ENCODE results near the gene KRT28. TPM values are rescaled to one million over a fixed set of nuclear protein-coding genes. Genes with fewer than 3 reads are reported as not detected.

KRT28 gene
- total and polyA plus RNA-seq, 7 experiments from 2014 or later: not detected

DNA sequence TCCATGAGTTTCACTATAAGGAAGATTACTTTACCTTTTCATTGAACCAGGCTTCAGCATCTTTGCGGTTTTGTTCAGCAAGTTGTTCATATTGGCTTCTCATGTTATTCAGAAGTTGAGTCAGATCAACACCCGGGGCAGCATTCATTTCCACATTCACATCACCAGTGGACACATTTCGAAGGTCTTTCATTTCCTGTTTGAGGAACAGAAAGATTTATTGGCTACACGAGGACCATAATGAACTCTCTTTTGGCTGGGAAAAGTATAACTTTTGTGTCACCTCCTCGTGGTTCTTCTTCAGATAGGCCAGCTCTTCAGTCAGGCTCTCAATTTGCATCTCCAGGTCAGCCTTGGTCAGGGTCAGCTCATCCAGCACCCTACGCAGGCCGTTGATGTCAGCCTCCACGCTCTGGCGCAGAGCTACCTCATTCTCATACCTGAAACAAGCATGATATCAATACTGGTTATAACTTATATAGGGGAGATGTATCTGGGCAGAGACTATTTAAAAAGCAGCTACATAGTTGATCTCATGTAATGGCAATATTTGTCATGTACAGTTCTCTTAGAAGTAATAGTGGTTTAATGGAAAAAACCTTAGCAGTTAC, 20.6 kb upstream of the KRT28 start:
- peak overlapping the region; percentile 29 to 98 (median 82) for H3K4me3 Mint-ChIP-seq
- Histone ChIP-seq H3K4me3 (ENCODE audit: low read length) (no peak overlapping the region), H3K4me1 (ENCODE audit: control insufficient read depth in 2 of 2, insufficient read depth in 2 of 2, low read length in 2 of 2) (peaks cover 9 to 13% of the 10 kb centered on the region in 2 donors), H3K27ac (ENCODE audit: low read depth, low read length) (no peak overlapping the region), H3K27me3 (ENCODE audit: control insufficient read depth in 2 of 2, insufficient read depth in 2 of 2, low read length in 2 of 2) (no peaks in the 10 kb centered on the region), H3K9me3 (ENCODE audit: control insufficient read depth in 2 of 3, low read length in 3 of 3) (no peaks in the 10 kb centered on the region), H3K36me3 (ENCODE audit: control insufficient read depth in 2 of 3, insufficient read depth in 3 of 3, low read length in 3 of 3) (peaks cover 0 to 6% (median 4%) of the 10 kb centered on the region in 3 experiments)
- H3K27me3 Mint-ChIP-seq: peaks cover 7 to 15% (median 8%) of the 10 kb centered on the region in 5 donors
- peak overlapping the region in 5 of 9 donors; percentile 4 to 74 (median 59) for H3K27ac Mint-ChIP-seq
- peaks cover 16 to 38% (median 31%) of the 10 kb centered on the region in 7 donors for H3K4me1 Mint-ChIP-seq
- DNase-seq: no peak
- ChIA-PET CTCF (no interaction called here), POLR2A (interaction anchor here (0.7 to 2.2 kb wide), 8 partner anchors 7 to 869 kb away, joined by 3 to 41 read pairs (median 3); partner anchors contain the start of gene EIF1)
- intact Hi-C loops (cut with micrococcal nuclease): no loop called here
- H3K36me3 Mint-ChIP-seq: peaks cover 7 to 43% (median 36%) of the 10 kb centered on the region in 5 donors
- peaks cover 0 to 15% (median 4%) of the 10 kb centered on the region in 11 donors for H3K9me3 Mint-ChIP-seq
- ATAC-seq: no peak

DNA sequence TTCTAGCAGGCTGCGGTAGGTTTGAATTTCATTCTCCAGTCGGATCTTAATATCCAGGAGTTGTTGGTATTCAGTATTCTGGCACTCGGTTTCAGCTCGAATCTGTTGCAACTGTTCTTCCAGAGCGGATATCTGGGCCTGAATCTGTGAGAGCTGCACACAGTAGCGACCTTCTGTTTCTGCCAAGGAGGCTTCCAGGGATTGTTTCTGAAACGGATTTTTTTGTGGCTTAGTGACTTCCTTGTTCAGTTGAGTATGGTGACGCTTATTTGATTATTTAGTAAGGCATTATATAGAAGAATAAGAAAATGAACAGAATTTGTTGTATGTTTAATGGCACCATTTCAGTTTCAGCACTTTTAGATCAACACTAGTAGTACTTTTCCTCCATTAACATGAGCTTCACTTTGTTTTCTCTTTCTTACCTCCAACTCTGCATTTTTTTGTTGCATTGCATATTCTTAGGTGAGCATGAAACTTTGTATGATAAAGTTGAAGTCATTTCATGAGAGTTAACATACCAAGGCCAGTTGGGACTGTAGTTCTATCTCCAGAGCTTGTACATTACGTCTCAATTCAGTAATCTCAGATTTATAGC, 19.9 kb upstream of the KRT28 start:
- Histone ChIP-seq H3K36me3 (ENCODE audit: control insufficient read depth in 2 of 3, insufficient read depth in 3 of 3, low read length in 3 of 3) (peaks cover 0 to 6% (median 4%) of the 10 kb centered on the region in 3 experiments), H3K27me3 (ENCODE audit: control insufficient read depth in 2 of 2, insufficient read depth in 2 of 2, low read length in 2 of 2) (no peaks in the 10 kb centered on the region), H3K4me3 (ENCODE audit: low read length) (peak overlapping the region; percentile 69), H3K4me1 (ENCODE audit: control insufficient read depth in 2 of 2, insufficient read depth in 2 of 2, low read length in 2 of 2) (peaks cover 9 to 13% of the 10 kb centered on the region in 2 donors), H3K27ac (ENCODE audit: low read depth, low read length) (peak overlapping the region; percentile 76), H3K9me3 (ENCODE audit: control insufficient read depth in 2 of 3, low read length in 3 of 3) (no peaks in the 10 kb centered on the region)
- no peak for DNase-seq
- peaks cover 7 to 37% (median 35%) of the 10 kb centered on the region in 5 donors for H3K36me3 Mint-ChIP-seq
- peaks cover 16 to 38% (median 31%) of the 10 kb centered on the region in 7 donors for H3K4me1 Mint-ChIP-seq
- CTCF ChIA-PET: interaction anchor here (0.8 to 1.5 kb wide), 3 partner anchors 16 to 846 kb away, joined by 3 to 8 read pairs (median 4); no protein-coding TSS in a partner anchor
- H3K27ac Mint-ChIP-seq: peak overlapping the region; percentile 74 to 98 (median 86)
- no peak for ATAC-seq
- peak overlapping the region; percentile 77 to 98 (median 82) for H3K4me3 Mint-ChIP-seq
- peaks cover 7 to 22% (median 9%) of the 10 kb centered on the region in 5 donors for H3K27me3 Mint-ChIP-seq
- peaks cover 0 to 15% (median 4%) of the 10 kb centered on the region in 11 donors for H3K9me3 Mint-ChIP-seq
- POLR2A ChIA-PET: interaction anchor here (0.7 to 2.2 kb wide), 15 partner anchors 8 to 1417 kb away, joined by 3 to 41 read pairs (median 4); partner anchors contain the start of genes EIF1 and KRTAP16-1
- intact Hi-C loops (cut with micrococcal nuclease): loop anchor here (2.0 to 10.0 kb wide), 3 partner anchors 171 to 848 kb away; partner anchors contain the start of gene SMARCE1 (in 1 of the 2)

- Mint-ChIP-seq H3K27me3 (peaks cover 4 to 23% (median 16%) of the 10 kb centered on the region in 5 donors), H3K36me3 (peaks cover 7 to 35% (median 32%) of the 10 kb centered on the region in 5 donors), H3K4me1 (peaks cover 11 to 38% (median 31%) of the 10 kb centered on the region in 7 donors), H3K9me3 (peaks cover 0 to 15% (median 5%) of the 10 kb centered on the region in 11 donors), H3K27ac (peak overlapping the region; percentile 93 to 99 (median 96)), H3K4me3 (peak overlapping the region; percentile 84 to 98 (median 94))
- peaks cover 0 to 6% (median 4%) of the 10 kb centered on the region in 3 experiments for H3K36me3 ChIP-seq (ENCODE audit: control insufficient read depth in 2 of 3, insufficient read depth in 3 of 3, low read length in 3 of 3)
- ChIA-PET CTCF (interaction anchor here (0.6 to 1.5 kb wide), 6 partner anchors 15 to 847 kb away, joined by 3 to 8 read pairs (median 4); no protein-coding TSS in a partner anchor), POLR2A (interaction anchor here (0.6 to 2.2 kb wide), 26 partner anchors 9 to 1417 kb away, joined by 3 to 41 read pairs (median 3); partner anchors contain the start of genes EIF1 and KRTAP16-1)
- intact Hi-C loops (cut with micrococcal nuclease): loop anchor here (1.0 to 10.0 kb wide), 5 partner anchors 170 to 869 kb away; partner anchors contain the start of genes EIF1 (in 1 of the 2) and SMARCE1 (in 1 of the 2)
- peak overlapping the region; percentile 70 for H3K4me3 ChIP-seq (ENCODE audit: low read length)
- no peaks in the 10 kb centered on the region for H3K9me3 ChIP-seq (ENCODE audit: control insufficient read depth in 2 of 3, low read length in 3 of 3)
- DNase-seq (peak; percentile 74 to 89 (median 84)), ATAC-seq (peak; percentile 92)
- peaks cover 9 to 13% of the 10 kb centered on the region in 2 donors for H3K4me1 ChIP-seq (ENCODE audit: control insufficient read depth in 2 of 2, insufficient read depth in 2 of 2, low read length in 2 of 2)
- H3K27ac ChIP-seq (ENCODE audit: low read depth, low read length): peak overlapping the region; percentile 76
- H3K27me3 ChIP-seq (ENCODE audit: control insufficient read depth in 2 of 2, insufficient read depth in 2 of 2, low read length in 2 of 2): no peaks in the 10 kb centered on the region
Measured at GRCh38 chr17:40818733-40819527, 19.2 kb upstream of the KRT28 start.

GRCh38 chr17:40818343-40818732, 18.6 kb upstream of the KRT28 start:
- Mint-ChIP-seq H3K27me3 (peaks cover 7 to 23% (median 20%) of the 10 kb centered on the region in 5 donors), H3K27ac (peak overlapping the region; percentile 93 to 99 (median 96)), H3K4me3 (peak overlapping the region; percentile 84 to 98 (median 94)), H3K4me1 (peaks cover 10 to 38% (median 31%) of the 10 kb centered on the region in 7 donors), H3K36me3 (peaks cover 7 to 38% (median 32%) of the 10 kb centered on the region in 5 donors), H3K9me3 (peaks cover 0 to 16% (median 5%) of the 10 kb centered on the region in 11 donors)
- H3K4me3 ChIP-seq (ENCODE audit: low read length): peak overlapping the region; percentile 70
- H3K9me3 ChIP-seq (ENCODE audit: control insufficient read depth in 2 of 3, low read length in 3 of 3): no peaks in the 10 kb centered on the region
- CTCF ChIA-PET: interaction anchor here (0.6 to 1.5 kb wide), 3 partner anchors 831 to 848 kb away, joined by 3 to 8 read pairs (median 4); no protein-coding TSS in a partner anchor
- peaks cover 0 to 6% (median 4%) of the 10 kb centered on the region in 3 experiments for H3K36me3 ChIP-seq (ENCODE audit: control insufficient read depth in 2 of 3, insufficient read depth in 3 of 3, low read length in 3 of 3)
- H3K27ac ChIP-seq (ENCODE audit: low read depth, low read length): peak overlapping the region; percentile 76
- intact Hi-C loops (cut with micrococcal nuclease): loop anchor here (1.0 to 10.0 kb wide), 5 partner anchors 170 to 870 kb away; partner anchors contain the start of genes EIF1 (in 1 of the 2) and SMARCE1 (in 1 of the 2)
- POLR2A ChIA-PET: interaction anchor here (0.6 to 2.2 kb wide), 18 partner anchors 13 to 1178 kb away, joined by 3 to 41 read pairs (median 3); partner anchors contain the start of genes EIF1 and KRTAP16-1
- ATAC-seq: no peak
- DNase-seq: peak in 1 of 9 donors; percentile 13
- peaks cover 9 to 13% of the 10 kb centered on the region in 2 donors for H3K4me1 ChIP-seq (ENCODE audit: control insufficient read depth in 2 of 2, insufficient read depth in 2 of 2, low read length in 2 of 2)
- no peaks in the 10 kb centered on the region for H3K27me3 ChIP-seq (ENCODE audit: control insufficient read depth in 2 of 2, insufficient read depth in 2 of 2, low read length in 2 of 2)

GRCh38 chr17:40817103-40817682, 17.4 kb upstream of the KRT28 start:
- Mint-ChIP-seq H3K36me3 (peaks cover 7 to 33% (median 25%) of the 10 kb centered on the region in 5 donors), H3K9me3 (peaks cover 0 to 16% (median 5%) of the 10 kb centered on the region in 11 donors), H3K4me1 (peaks cover 10 to 38% (median 31%) of the 10 kb centered on the region in 7 donors), H3K27me3 (peaks cover 14 to 31% (median 26%) of the 10 kb centered on the region in 5 donors), H3K4me3 (peak overlapping the region; percentile 38 to 98 (median 73)), H3K27ac (peak overlapping the region in 5 of 9 donors; percentile 18 to 80 (median 34))
- intact Hi-C loops (cut with micrococcal nuclease): loop anchor here in 1 of 2 donors (5.0 to 10.0 kb wide), 2 partner anchors 172 to 850 kb away; partner anchors contain the start of gene SMARCE1
- no peak for ATAC-seq
- H3K9me3 ChIP-seq (ENCODE audit: control insufficient read depth in 2 of 3, low read length in 3 of 3): no peaks in the 10 kb centered on the region
- no peak overlapping the region for H3K27ac ChIP-seq (ENCODE audit: low read depth, low read length)
- CTCF ChIA-PET: interaction anchor here (1.1 kb wide), 1 partner anchor 10 kb away, joined by 3 read pairs; no protein-coding TSS in a partner anchor
- no peaks in the 10 kb centered on the region for H3K27me3 ChIP-seq (ENCODE audit: control insufficient read depth in 2 of 2, insufficient read depth in 2 of 2, low read length in 2 of 2)
- POLR2A ChIA-PET: interaction anchor here (1.3 kb wide), 1 partner anchor 872 kb away, joined by 9 read pairs; the partner anchor contains the start of gene EIF1
- DNase-seq: no peak
- H3K4me1 ChIP-seq (ENCODE audit: control insufficient read depth in 2 of 2, insufficient read depth in 2 of 2, low read length in 2 of 2): peaks cover 9 to 13% of the 10 kb centered on the region in 2 donors
- no peak overlapping the region for H3K4me3 ChIP-seq (ENCODE audit: low read length)
- peaks cover 0 to 6% (median 4%) of the 10 kb centered on the region in 3 experiments for H3K36me3 ChIP-seq (ENCODE audit: control insufficient read depth in 2 of 3, insufficient read depth in 3 of 3, low read length in 3 of 3)
